C4-2B (cell line): ENCODE results near the gene NEGR1.

Experiments used
- ZFX ChIP-seq: fragments of 450-650 bp; IDR thresholded peaks from 2 replicates; pipeline ENCODE4 v1.6.1; 2017
- TF ChIP-seq, protein P1 (sequence below): fragments of 450-650 bp; conservative IDR thresholded peaks from 2 replicates; pipeline ENCODE4 v1.5.1; 2017; ENCODE audit warnings: mild to moderate bottlenecking

DNA sequence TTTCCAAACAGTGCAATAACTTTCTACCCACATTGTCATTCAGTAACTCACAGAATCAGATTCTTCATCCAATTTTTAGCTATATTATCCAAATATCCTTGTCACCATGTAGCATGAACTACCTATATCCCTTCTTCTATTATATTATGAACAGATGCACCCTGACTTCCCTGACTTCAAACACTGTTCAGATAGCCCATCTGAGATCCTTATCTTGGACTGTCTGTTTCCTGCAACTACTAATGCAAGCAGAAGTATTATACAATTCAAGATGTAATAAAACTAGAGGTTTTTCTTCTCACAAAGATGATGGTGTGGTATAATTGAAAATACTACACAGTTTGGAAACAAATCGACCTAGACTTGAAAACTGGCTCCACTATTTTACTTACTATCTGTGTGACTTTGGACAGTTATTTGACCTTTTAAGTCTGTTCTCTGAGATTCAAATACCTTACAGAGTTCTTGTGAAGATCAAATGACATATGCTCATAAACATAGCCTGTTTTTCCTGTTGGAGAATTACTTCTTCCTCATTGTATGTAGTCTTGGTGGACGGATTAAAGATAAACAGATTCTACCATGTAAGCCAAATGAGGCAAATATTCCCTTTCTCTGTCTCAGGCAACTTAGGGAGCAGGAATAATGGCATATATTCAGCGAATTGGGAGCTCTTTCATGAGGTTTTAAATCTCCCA is 793.6 kb downstream of the NEGR1 start:
- TF ChIP-seq, protein P1, sequence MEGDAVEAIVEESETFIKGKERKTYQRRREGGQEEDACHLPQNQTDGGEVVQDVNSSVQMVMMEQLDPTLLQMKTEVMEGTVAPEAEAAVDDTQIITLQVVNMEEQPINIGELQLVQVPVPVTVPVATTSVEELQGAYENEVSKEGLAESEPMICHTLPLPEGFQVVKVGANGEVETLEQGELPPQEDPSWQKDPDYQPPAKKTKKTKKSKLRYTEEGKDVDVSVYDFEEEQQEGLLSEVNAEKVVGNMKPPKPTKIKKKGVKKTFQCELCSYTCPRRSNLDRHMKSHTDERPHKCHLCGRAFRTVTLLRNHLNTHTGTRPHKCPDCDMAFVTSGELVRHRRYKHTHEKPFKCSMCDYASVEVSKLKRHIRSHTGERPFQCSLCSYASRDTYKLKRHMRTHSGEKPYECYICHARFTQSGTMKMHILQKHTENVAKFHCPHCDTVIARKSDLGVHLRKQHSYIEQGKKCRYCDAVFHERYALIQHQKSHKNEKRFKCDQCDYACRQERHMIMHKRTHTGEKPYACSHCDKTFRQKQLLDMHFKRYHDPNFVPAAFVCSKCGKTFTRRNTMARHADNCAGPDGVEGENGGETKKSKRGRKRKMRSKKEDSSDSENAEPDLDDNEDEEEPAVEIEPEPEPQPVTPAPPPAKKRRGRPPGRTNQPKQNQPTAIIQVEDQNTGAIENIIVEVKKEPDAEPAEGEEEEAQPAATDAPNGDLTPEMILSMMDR, result no peak
- no peak for TF ChIP-seq ZFX
